PFSK-1 (cell line): ENCODE results near the gene ATP13A3.

Experiments
- FOXP2 ChIP-seq: optimal IDR thresholded peaks from 2 replicates; pipeline ENCODE3; 2011; ENCODE audit warnings: borderline replicate concordance, control low read depth, inconsistent platforms; ENCODE audit not compliant: insufficient read depth; ENCODE audit errors: extremely low read length, extremely low read depth
- POLR2AphosphoS5 ChIP-seq: IDR thresholded peaks from 2 replicates; pipeline ENCODE4 v1.6.1; 2012; ENCODE audit warnings: low read depth, mild to moderate bottlenecking, control low read depth, low read length, moderate library complexity
- SIN3A ChIP-seq: IDR thresholded peaks from 2 replicates; pipeline ENCODE4 v1.6.1; 2012; ENCODE audit warnings: mild to moderate bottlenecking, low read length, moderate library complexity, borderline replicate concordance; ENCODE audit not compliant: insufficient read depth
- TAF1 ChIP-seq: IDR thresholded peaks from 2 replicates; pipeline ENCODE4 v1.6.1; 2012; ENCODE audit warnings: low read length, control low read depth, borderline replicate concordance; ENCODE audit not compliant: insufficient read depth
- TF ChIP-seq, protein P1 (sequence below), 2 experiments: IDR thresholded peaks; 2 replicates each; pipeline versions ENCODE4 v1.6.1 to v1.8.0; 2011 to 2012; ENCODE audit warnings: low read depth in 2 of 2, low read length in 2 of 2, control low read depth in 1 of 2, inconsistent platforms in 1 of 2, mild to moderate bottlenecking in 1 of 2, moderate library complexity in 1 of 2; ENCODE audit not compliant: insufficient read depth in 1 of 2

Gene ATP13A3

GRCh38 chr3:194485468-194485880 lies 1.3 kb downstream of the ATP13A3 start:
- TF ChIP-seq, protein P1, sequence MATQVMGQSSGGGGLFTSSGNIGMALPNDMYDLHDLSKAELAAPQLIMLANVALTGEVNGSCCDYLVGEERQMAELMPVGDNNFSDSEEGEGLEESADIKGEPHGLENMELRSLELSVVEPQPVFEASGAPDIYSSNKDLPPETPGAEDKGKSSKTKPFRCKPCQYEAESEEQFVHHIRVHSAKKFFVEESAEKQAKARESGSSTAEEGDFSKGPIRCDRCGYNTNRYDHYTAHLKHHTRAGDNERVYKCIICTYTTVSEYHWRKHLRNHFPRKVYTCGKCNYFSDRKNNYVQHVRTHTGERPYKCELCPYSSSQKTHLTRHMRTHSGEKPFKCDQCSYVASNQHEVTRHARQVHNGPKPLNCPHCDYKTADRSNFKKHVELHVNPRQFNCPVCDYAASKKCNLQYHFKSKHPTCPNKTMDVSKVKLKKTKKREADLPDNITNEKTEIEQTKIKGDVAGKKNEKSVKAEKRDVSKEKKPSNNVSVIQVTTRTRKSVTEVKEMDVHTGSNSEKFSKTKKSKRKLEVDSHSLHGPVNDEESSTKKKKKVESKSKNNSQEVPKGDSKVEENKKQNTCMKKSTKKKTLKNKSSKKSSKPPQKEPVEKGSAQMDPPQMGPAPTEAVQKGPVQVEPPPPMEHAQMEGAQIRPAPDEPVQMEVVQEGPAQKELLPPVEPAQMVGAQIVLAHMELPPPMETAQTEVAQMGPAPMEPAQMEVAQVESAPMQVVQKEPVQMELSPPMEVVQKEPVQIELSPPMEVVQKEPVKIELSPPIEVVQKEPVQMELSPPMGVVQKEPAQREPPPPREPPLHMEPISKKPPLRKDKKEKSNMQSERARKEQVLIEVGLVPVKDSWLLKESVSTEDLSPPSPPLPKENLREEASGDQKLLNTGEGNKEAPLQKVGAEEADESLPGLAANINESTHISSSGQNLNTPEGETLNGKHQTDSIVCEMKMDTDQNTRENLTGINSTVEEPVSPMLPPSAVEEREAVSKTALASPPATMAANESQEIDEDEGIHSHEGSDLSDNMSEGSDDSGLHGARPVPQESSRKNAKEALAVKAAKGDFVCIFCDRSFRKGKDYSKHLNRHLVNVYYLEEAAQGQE (IDR thresholded peaks at IDR 0.05; ENCODE audit: insufficient read depth in 1 of 2, low read depth in 2 of 2, low read length in 2 of 2), result no peak
- TF ChIP-seq TAF1 (no peak), FOXP2 (no peak), POLR2AphosphoS5 (no peak), SIN3A (no peak)

DNA sequence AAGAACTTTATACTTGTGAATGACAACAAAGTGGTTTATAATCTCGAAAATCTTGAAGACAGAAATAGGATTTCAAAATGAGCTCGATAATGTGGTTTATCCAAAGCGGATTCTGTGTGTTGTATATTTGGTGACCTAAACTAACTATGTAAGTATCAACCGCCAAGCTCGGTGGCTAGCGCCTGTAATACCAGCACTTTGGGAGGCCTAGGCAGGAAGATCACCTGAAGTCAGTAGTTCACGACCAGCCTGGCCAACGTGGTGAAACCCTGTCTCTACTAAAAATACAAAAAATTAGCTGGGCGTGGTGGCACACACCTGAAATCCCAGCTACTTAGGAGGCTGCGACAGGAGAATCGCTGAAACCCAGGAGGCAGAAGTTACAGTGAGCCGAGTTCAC lies 2.2 kb downstream of the ATP13A3 start:
- TF ChIP-seq FOXP2 (no peak), SIN3A (no peak), POLR2AphosphoS5 (no peak), TAF1 (no peak)
- TF ChIP-seq, protein P1 (IDR thresholded peaks at IDR 0.05; ENCODE audit: insufficient read depth in 1 of 2, low read depth in 2 of 2, low read length in 2 of 2), result no peak

GRCh38 chr3:194483850-194484249 lies 3.0 kb downstream of the ATP13A3 start:
- no peak for TF ChIP-seq SIN3A
- TF ChIP-seq POLR2AphosphoS5, result no peak
- TF ChIP-seq, protein P1 (IDR thresholded peaks at IDR 0.05; ENCODE audit: insufficient read depth in 1 of 2, low read depth in 2 of 2, low read length in 2 of 2), result no peak
- TF ChIP-seq TAF1, result no peak
- TF ChIP-seq FOXP2, result no peak

DNA sequence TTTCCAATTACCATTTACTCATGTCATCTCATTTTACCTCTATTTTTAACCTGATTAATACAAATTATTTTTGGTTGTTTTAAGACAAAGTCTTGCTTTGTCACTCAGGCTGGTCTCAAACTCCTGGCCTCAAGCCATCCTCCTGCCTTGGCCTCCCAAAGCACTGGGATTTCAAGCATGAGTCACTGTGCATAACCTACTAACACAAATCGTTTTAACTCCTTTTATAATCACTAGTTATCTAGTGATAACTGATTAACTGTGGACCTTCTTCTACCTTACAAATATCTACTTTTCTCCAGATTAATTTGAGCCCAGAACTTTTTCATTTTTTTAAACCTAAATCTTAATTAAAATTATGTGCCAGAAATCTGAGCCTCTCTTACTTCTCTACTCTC lies 4.6 kb downstream of the ATP13A3 start:
- TF ChIP-seq, protein P1 (IDR thresholded peaks at IDR 0.05; ENCODE audit: insufficient read depth in 1 of 2, low read depth in 2 of 2, low read length in 2 of 2), result no peak
- no peak for TF ChIP-seq FOXP2
- TF ChIP-seq SIN3A, result no peak
- no peak for TF ChIP-seq POLR2AphosphoS5
- TF ChIP-seq TAF1, result no peak

DNA sequence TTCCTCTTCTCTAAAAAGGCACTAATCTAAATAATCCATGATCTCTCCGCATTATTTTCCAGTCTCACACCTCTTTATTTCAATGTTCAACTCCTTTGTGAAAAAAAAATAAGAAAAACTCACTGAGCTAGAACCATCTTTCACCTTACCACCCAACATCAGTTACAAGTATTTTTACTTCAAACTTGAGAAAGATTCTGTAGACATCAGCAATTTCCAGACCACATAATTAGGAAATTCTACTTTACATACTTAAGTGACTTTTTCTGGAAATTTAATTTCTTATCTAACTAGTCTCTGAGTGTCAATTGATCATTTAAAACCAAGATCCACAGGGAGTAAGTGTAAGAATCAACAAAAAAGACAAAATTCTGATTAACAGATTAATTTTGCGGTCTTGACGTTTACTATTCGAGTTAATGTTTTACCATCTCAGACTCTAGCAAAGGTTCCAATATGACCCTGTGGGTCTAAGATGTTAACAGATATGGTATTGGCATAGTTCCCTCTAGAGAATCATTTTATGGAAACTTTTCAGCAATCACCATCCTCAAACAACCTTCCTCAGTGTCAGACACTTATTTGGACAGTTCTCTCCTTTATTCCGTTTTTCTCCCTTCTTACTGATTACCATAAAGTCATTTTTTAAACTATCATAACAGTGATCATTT lies 5.1 kb downstream of the ATP13A3 start:
- TF ChIP-seq POLR2AphosphoS5 (no peak), TAF1 (no peak), SIN3A (no peak), FOXP2 (no peak)
- TF ChIP-seq, protein P1 (IDR thresholded peaks at IDR 0.05; ENCODE audit: insufficient read depth in 1 of 2, low read depth in 2 of 2, low read length in 2 of 2), result no peak
